Stimulated activated CD4-positive, alpha-beta T cell treated with anti-CD3 and anti-CD28 coated beads, TNF-alpha, amount 100 ng/mL, for 1 hour (primary cell): ENCODE measurements around the gene HLA-A.
"Not testable (repeated sequence)": the region's sequence is repeated elsewhere in the genome, so short reads cannot be mapped to it uniquely, and the experiment has no call there.

Experiments used
- DNase-seq, 3 donors: peaks; one replicate each; pipeline ENCODE4 v3.0.0-alpha.2; 2020; ENCODE audit warnings: low read depth in 3 of 3, low spot score in 1 of 3

HLA-A gene

DNA sequence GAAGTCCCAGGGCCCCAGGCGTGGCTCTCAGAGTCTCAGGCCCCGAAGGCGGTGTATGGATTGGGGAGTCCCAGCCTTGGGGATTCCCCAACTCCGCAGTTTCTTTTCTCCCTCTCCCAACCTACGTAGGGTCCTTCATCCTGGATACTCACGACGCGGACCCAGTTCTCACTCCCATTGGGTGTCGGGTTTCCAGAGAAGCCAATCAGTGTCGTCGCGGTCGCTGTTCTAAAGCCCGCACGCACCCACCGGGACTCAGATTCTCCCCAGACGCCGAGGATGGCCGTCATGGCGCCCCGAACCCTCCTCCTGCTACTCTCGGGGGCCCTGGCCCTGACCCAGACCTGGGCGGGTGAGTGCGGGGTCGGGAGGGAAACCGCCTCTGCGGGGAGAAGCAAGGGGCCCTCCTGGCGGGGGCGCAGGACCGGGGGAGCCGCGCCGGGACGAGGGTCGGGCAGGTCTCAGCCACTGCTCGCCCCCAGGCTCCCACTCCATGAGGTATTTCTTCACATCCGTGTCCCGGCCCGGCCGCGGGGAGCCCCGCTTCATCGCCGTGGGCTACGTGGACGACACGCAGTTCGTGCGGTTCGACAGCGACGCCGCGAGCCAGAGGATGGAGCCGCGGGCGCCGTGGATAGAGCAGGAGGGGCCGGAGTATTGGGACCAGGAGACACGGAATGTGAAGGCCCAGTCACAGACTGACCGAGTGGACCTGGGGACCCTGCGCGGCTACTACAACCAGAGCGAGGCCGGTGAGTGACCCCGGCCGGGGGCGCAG, at the start of gene HLA-A:
TSS of gene HLA-A (plus strand) at position 258 of the 778 bp plus-strand sequence. CDS start at position 280, 22 bp downstream.
- DNase-seq = peak; percentile 81 to 90 (median 88)

DNA sequence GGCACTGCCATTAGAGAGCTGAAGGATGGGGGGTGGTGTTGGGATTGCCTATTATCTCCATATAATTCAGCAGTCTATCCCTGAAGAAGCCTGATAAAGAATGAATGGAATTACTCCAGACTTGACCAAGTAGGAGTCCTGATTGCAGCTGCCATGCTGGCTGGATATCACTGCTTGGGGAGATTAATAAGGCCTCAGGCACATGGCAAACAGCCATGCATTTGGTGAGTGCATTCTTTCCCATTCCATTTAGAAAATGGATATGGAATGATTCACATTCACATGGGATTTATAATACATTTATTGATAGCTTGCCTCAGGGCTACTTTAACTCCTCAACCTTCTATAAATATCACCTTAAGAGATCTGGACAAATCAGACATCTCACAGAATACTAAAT, 49.6 kb upstream of the HLA-A start:
- DNase-seq = no peak

DNA sequence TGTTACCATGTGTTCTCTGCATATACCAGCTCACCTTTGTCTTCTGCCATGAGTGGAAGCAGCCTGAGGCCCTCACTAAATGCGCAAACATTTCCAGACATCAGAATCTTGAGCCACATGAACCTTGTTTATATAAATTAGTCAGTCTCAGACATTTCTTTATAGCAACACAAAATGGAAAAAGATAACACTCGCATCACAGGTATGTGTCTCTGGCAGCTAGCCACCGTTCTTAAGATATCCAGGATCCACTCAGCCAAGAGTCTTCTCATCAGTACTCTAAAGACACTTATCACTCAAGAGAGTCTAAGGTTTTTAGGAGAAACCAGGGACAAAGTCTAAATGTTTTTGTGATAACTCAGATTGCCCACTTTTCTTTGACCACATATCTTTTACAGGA, 43.1 kb upstream of the HLA-A start:
- no peak for DNase-seq

DNA sequence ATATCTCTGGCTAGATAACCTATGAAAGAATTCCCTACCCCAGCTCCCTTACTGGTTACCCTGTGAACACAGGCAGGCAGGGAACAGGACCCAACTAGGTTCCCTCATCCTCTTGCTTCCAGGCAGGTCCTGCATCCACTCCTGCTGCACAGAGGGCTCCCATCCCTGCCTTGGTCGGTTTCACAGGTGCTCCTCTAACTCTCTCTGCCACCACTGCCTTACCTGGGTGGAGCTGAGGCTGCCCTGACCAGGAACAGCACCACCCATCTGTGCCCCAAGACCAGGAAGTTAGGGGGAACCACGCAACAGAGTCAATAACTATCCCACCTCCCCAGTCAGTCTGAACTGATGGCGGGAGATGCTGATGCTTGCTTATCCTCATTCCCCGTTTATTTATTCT, 37.0 kb upstream of the HLA-A start:
- no peak for DNase-seq

DNA sequence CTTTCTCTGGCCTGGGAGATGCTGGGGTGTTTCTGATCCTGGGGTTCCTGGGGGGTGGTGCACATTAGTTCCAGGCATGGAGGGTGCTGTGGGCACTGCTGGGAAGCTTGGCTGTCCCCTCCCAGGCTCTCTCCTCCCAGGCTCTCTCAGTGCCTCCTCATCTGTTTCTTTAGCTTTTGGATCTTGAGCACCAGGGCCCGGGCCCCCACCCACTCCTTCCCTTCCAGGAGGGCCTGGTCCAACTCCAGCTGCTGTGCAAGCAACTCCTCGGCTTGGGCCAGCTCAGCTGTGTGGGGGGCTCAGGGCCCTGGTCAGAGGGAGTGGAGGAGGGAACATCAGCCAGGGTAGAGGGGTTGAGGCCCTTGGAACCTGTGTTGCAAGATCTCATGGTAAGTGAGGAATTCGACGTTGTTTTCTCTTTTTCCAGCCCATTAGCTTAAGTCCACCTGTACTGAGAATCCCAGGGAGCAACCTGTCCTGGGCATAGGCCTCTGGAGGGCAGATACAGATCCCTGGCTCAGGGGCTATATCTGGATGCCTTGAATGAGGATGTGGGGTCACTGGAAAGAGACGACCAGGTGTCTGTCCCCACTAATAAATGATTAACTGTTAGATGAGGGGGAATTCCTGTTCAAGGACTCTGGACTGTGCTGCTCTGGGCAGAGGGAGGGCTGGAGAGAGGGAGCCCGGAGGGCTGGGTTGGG, 34.5 kb upstream of the HLA-A start:
- no peak for DNase-seq

DNA sequence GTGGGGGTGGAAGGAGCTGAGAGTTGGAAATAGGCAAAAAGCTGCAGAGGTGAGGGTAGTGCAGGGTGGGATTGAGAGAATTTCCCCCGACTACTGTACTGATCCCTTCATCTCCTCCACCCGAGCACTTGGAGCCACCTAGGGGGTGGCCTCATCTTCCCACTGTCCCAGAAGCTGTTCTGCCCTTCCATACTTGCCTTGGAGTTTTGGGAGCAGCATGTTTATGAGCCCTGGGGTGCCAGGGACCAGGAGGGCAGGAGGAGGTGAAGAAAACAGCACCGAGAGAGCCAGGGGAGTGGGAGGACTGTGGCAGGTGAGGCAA, 34.0 kb upstream of the HLA-A start:
- no peak for DNase-seq

DNA sequence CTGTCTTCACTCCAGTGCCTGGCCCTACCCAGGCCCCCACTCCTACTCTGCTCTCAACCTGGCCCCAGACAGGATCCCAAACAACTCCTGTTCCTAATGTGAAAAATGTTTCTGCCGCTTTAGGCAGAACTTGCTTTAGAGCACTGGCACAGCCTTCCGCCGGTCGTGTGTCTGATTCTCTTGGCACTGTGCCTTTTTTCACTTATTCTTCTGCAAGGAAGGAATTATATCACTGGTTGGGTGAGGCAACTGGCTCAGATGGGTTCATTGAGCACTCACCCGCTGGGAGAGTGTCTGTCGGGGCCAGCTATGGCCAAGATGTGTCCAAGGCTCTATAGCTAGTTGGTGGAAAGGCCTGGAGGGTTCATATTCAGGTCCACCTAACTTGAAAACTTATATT, 33.6 kb upstream of the HLA-A start:
- DNase-seq = no peak

DNA sequence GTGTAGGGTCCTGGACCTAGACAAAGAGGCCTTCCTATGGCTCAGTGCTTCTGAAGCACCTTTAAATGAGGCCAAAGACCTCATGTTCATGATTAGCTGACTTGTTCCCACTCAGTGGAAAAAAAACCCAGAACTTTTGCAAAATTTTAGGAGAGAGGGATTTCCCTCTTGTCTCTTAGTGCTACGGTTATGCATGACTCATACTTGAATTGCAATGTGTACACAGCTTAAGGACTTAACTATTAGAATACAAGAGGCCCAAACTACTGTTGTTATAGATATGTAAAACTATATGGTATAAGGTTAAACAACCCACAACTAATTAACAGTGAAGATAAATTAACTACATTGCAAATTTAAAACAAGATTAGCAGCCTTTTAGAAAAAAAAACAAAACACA, 32.3 kb upstream of the HLA-A start:
- no peak for DNase-seq

DNA sequence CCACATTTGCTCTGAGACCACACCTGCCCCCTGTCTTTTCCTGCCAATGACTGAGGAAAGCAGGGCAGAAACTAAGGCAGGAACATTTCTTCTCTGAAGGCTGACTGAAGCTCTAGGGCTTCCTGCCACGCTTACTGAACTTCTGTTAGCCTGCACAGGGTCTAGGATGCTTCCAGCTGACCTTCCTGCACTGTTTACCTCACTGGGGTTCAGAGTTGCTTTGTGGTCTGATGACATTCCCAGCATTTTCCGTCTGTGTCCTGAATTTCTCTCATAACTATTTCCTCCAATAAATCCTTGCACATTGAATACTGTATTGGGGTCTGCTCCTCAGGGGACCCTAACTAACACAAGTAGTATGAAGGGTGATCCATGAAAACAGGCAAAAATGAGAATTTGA, 29.5 kb upstream of the HLA-A start:
- no peak for DNase-seq

DNA sequence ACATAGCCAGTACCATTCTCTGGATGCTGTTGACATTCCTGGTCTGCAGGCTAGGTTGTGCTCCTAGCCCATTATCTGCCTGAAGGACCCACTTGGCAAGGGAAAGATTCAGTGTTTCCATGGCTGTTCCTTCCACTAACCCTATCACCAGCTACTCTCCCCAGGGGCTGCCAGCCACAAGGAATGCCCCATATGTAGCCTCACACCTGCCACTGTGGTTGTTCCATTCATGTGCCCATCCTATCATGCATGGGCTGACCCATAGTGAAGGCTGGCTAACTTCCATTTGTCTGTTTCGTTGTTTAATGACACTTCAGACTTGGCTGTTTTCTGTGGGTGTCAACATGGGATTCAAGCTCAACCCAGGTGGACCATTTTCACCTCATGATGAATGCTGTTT, 25.6 kb upstream of the HLA-A start:
- DNase-seq = no peak

DNA sequence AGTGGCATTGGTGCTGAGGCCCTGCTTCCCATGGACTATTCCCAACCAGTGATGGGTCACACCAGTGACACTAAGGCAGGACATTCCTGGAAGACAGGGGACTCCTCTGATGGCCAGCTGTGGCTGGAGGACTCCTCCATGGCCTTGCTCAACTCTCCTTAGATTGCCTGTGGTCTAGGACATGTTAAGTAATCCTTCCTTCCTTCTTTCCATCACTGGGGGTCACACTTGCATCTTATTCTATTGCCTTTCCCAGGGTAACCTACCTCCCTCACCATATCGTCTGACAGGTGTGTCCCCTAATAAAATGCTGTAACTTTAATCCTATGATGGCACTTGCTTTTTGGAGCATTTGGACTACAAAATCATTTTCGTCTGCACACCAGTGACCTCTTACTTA, 24.5 kb upstream of the HLA-A start:
- no peak for DNase-seq

DNA sequence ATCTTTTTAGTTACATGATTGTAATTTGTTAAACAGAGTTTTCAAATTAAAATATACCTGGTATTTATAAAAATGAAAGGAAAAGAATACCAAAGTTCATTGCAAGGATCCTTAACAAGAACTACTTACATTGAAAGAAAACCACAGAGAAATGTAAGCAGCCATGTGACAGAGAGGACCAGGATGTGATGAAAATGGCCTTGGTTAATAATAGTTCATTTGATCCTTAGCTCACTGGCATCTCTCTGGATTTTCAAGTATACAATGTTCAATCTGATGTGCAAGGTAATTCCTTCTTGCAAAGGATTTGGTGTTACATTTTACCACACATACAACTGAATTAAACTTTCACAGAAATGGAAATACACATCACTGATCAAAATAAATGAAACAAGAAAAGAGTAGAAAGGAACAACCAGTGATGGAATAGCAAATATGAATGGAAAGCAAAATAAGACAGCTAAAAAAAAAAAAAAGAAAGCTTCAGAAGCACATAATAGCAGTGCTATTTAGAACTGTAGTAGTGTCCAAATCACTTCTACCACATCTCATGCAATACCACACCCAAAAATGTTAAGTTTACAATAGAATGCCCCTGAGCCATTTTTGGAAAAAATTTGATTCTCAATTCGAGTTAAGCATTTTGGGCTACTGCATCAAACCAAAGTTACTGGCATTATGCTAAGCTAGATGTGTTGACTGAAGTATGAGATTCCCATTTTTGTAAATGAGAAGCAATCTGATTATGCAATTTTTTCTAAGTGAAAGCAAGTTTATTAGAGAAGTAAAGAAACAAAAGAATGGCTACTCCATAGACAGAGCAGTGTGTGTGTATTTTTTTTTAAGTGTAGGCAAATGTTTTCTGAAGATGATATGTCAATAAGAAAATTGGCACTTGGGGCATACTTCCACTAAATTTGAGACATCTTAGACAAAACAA, 22.6 kb upstream of the HLA-A start:
- DNase-seq = no peak

DNA sequence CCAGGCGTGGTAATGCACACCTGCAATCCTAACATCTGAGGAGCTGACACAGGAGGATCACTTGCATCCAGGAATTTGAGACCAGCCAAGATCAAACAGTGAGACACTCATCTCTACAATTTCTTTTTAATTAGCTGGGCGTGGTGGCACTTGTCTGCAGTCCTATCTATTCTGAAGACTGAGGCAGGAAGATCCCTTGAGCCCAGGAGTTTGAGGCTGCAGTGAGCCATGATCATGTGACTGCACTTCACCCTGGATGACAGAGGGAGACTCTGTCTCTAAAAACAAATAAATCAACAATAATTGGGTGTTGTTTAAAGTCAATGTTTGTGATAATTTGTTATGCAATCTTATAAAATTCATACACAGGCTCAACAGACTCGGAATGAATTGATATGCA, 18.0 kb upstream of the HLA-A start:
- no peak for DNase-seq

DNA sequence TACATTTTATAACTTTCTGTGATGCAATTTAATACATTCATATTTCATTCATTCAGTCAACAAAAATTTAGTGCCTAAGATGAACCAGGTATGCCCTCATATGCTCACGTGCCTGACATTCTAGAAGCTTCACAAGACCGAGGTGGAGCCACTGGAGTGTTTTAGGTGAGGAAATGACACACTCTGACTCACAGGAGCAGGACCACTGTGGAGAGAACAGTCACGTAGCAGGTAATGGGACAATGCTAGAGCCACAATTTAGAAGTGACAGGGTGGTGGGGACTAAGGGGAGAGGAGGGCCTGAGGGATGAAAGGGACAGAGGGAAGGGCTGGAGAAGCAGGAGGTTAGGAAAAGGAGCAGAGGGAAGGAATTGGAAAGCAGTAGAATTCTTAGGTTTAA, 17.6 kb upstream of the HLA-A start:
- DNase-seq = no peak

DNA sequence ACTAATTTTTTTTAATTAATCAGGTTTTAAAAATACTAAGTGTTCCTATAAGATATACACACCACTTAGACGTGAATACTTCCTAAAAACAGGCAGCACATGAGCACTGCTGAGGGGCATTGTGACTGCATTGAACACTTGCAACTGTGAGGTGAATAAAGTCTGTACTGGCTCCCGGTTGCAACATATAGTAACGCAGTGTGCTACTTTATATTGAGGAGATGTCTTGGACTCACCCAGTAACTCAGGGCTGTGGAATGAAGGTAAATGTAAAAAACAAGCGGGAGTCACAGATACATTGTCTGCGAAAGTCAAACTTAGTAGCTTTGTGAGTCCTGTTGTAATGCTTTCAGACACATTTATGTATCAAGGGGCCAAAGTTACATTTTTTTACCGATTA, 17.0 kb upstream of the HLA-A start:
- DNase-seq = no peak

DNA sequence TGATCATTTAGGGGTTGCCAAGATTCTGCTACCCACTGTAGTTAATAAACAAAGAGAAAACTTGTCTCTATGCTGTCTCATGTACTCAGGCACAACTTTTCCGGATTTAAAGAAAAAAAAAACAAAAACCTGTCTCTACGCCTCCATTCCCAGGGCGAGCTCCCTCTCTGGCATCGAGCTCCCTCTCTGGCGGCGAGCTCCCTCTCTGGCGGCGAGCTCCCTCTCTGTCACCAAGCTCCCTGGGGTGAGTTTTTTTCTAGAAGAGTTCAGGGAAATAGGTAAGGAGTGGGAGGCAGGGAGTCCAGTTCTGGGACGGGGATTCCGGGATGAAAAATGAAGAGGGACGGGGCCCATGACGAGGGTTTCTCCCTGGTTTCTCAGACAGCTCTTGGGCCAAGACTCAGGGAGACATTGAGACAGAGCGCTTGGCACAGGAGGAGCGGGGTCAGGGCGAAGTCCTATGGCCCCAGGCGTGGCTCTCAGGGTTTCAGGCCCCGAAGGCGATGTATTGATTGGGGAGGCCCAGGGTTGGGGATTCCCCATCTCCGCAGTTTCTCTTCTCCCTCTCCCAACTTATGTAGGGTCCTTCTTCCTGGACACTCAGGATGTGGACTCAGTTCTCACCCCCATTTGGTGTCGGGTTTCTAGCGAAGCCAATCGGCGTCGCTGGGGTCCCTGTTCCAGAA, 16.5 kb upstream of the HLA-A start:
- DNase-seq = no peak

DNA sequence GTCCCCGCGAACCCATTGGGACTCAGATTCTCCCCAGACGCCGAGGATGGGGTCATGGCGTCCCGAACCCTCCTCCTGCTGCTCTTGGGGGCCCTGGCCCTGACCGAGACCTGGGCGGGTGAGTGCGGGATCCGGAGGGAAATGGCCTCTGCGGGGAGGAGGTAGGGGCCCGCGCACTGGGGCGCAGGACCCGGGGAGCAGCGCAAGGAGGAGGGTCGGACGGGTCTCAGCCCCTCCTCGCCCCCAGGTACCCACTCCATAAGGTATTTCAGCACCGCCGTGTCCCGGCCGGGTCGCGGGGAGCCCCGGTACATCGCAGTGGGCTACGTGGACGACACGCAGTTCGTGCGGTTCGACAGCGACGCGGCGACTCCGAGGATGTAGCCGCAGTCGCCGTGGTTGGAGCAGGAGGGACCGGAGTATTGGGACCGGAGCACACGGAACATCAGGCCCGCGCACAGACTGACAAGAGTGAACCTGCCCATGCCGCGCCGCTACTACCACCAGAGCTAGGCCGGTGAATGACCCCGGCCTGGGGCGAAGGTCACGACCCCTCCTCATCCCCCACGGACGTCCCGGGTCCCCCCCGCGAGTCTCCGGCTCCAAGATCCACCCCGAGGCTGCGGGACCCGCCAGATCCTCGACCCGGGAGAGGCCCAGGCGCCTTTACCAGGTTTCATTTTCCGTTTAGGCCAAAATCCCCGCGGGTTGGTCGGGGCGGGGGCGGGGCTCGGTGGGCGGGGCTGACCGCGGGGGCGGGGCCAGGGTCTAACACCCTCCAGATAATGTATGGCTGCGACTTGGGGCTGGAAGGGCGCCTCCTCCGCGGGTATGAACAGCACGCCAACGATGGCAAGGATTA, 15.7 kb upstream of the HLA-A start:
- peak; percentile 59 to 79 (median 71) for DNase-seq

DNA sequence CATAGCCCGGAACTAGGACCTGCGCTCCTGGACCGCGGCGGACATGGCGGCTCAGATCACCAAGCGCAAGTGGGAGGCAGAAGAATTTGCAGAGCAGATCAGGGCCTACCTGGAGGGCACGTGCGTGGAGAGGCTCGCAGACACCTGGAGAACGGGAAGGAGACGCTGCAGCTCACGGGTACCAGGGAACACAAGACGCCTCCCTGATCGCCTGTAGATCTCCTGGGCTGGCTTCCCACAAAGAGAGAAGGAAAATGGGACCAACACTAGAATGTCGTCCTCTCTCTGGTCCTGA, 15.1 kb upstream of the HLA-A start:
- DNase-seq = no peak

DNA sequence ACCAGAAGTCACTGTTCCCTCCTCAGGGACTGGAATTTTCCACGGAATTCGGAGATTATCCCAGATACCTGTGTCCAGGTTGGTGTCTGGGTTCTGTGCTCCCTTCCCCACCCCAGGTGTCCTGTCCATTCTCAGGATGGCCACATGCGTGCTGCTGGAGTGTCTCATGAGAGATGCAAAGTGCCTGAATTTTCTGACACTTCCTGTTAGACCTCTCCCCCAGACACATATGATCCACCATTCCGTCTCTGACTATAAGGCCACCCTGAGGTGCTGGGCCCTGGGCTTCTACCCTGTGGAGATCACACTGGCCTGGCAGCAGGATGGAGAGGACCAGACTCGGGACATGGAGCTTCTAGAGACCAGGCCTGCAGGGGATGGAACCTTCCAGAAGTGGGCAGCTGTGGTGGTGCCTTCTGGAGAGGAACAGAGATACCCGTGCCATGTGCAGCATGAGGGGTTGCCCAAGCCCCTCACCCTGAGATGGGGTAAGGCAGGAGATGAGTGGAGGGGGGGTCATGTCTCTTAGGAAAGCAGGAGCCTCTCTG, 14.4 kb upstream of the HLA-A start:
- no peak for DNase-seq

DNA sequence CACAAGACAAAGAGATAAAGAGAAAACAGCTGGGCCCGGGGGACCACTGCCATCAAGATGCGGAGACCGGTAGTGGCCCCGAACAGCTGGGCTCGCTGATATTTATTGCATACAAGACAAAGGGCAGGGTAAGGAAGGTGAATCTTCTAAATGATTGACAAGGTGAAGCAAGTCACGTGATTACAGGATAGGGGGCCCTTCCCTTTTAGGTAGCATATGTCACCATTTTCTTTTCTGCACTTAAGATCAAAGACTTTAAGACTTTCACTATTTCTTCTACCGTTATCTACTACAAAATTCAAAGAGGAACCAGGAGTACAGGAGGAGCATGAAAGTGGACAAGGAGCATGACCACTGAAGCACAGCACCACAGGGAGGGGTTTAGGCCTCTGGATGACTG, 12.3 kb upstream of the HLA-A start:
- not testable (repeated sequence) for DNase-seq
